Ovary (tissue), 9 donors: Measurements from ENCODE around the gene DROSHA. TPM values are rescaled to one million over a fixed set of nuclear protein-coding genes. Genes with fewer than 3 reads are reported as not detected.

ENCODE experiments used
- DNase-seq, 5 donors: peaks; one replicate each; pipeline ENCODE4 v3.0.0-alpha.2; 2019 to 2020
- H3K27ac ChIP-seq, 2 donors: fragments of 200-600 bp; one replicate each; pipeline versions ENCODE4 v1.5.1 to v1.8.0; 2019 to 2022
- H3K27me3 ChIP-seq: fragments of 200-600 bp; one replicate; pipeline ENCODE4 v1.8.0; 2022
- H3K36me3 ChIP-seq: fragments of 200-600 bp; sonication (generic); one replicate; pipeline ENCODE4 v1.5.1; 2019
- H3K4me1 ChIP-seq: one replicate; pipeline ENCODE4 v1.8.1; 2013; ENCODE audit warnings: mild to moderate bottlenecking, moderate library complexity; ENCODE audit not compliant: insufficient read depth
- H3K4me3 ChIP-seq: fragments of 200-600 bp; sonication (generic); one replicate; pipeline ENCODE4 v1.5.1; 2017
- H3K9me3 ChIP-seq, 2 donors: fragments of 200-600 bp in 1 of 2; sonication (generic) in 1 of 2; one replicate each; pipeline versions ENCODE4 v1.5.1 to v1.8.1; 2013 to 2019; ENCODE audit warnings: mild to moderate bottlenecking in 1 of 2, moderate library complexity in 1 of 2
- EP300 ChIP-seq: sonication (generic); formaldehyde crosslinking; IDR thresholded peaks from one replicate; pipeline ENCODE4 v1.6.1; 2017; ENCODE audit warnings: antibody characterized with exemption
- POLR2A ChIP-seq: fragments of 450-650 bp; IDR thresholded peaks from one replicate; pipeline ENCODE4 v1.6.1; 2017; ENCODE audit warnings: antibody characterized with exemption, mild to moderate bottlenecking, moderate library complexity
- WGBS, 3 donors: extraction: QIAGEN DNeasy Blood & Tissue Kit in 1 of 3; methylation state at CpG; one replicate each; pipeline versions ENCODE4 v1.1.5 to v1.1.7; 2013 to 2017; 5-methylcytosine and 5-hydroxymethylcytosine counted together
- intact Hi-C, 4 donors: fragments of 100-400 bp; cut with DNase I; formaldehyde crosslinking; loops; one replicate each; pipeline versions ENCODE4 v1.11.0 to v1.15.1; 2022 to 2023
- polyA plus RNA-seq, 2 donors: library from polyadenylated mRNA; stranded (reverse); fragments of 200-250 nt in 1 of 2; fragments of 350-450 nt in 1 of 2; fragmentation: Illumina TruSeq in 1 of 2; extraction: RNeasy Lipid Tissue Mini Kit (QIAGEN cat#74804) in 1 of 2; gene quantifications; one replicate each; pipeline ENCODE4 v1.2.3, GENCODE V29; 2013 to 2014
- total RNA-seq, 7 donors: library from RNA; depleted of rRNA in 2 of 7; stranded (reverse); fragments of >200 nt in 2 of 7; fragmentation: NEBNext Ultra II Directional in 3 of 7; extraction: Animal tissue kit (Norgen Biotek cat#: 25700) in 3 of 7; gene quantifications; one replicate each; pipeline versions ENCODE4 v1.1.0 to v1.2.4, GENCODE V29; 2016 to 2023
- TF ChIP-seq, protein P1 (sequence below), 3 donors: fragments of 450-650 bp in 2 of 3; fragments of 200-600 bp in 1 of 3; IDR thresholded peaks; one replicate each; pipeline versions ENCODE4 v1.5.1 to v1.8.0; 2016 to 2022; ENCODE audit warnings: antibody characterized with exemption in 3 of 3, mild to moderate bottlenecking in 1 of 3
- donor health status: DM: no; HTN: no; CAD: no; lungs with moderate emphysema.
- donor health status: DM: no; HTN: no; CAD: no.
- donor health status: Bipolar disorder and iron deficiency.
- donor health status: DM: yes; HTN: yes; CAD: no.
- donor health status: DM: no; HTN: no; CAD: no.
- donor health status: DM: yes; HTN: yes; CAD: no.

Gene DROSHA
- total and polyA plus RNA-seq, 9 donors: 30.5 to 75.7 (median 50.3) TPM

DNA sequence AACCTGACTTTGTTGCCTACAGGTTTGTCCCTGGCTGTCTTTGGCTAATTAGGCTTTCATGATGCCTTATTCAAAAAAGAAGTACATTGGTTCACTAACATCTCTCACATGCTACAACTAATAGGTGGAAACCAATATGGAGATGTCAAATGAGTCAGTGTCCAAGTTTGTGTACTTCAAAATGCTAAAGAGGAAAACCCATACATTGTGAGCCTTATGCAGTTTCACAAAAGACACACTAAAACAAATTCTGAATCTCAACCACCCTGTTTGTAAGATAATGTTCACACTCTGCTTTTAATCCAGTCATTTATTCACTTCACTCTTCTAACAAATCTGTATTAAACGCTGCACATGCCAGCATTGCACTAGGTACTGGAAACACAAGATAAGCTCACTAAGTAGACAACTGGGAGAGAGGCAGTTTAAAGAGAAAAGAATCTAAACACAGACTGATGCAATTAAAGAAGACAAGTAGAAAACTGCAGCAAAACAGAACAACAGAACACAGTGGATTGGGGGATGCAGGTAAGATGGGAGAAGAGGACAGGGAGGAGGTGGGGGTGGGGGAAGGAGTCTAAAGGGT, 104.1 kb downstream of the DROSHA start:
- DNase-seq: no peak
- 4 to 30% (median 25%) methylated on average over 1 of the region's 1 CpG for WGBS, 3 donors
- no peak overlapping the region for H3K4me3 ChIP-seq
- H3K27me3 ChIP-seq: no peaks in the 10 kb centered on the region
- H3K27ac ChIP-seq: no peak overlapping the region
- no peaks in the 10 kb centered on the region for H3K36me3 ChIP-seq
- TF ChIP-seq POLR2A (no peak), EP300 (no peak)
- TF ChIP-seq, protein P1, sequence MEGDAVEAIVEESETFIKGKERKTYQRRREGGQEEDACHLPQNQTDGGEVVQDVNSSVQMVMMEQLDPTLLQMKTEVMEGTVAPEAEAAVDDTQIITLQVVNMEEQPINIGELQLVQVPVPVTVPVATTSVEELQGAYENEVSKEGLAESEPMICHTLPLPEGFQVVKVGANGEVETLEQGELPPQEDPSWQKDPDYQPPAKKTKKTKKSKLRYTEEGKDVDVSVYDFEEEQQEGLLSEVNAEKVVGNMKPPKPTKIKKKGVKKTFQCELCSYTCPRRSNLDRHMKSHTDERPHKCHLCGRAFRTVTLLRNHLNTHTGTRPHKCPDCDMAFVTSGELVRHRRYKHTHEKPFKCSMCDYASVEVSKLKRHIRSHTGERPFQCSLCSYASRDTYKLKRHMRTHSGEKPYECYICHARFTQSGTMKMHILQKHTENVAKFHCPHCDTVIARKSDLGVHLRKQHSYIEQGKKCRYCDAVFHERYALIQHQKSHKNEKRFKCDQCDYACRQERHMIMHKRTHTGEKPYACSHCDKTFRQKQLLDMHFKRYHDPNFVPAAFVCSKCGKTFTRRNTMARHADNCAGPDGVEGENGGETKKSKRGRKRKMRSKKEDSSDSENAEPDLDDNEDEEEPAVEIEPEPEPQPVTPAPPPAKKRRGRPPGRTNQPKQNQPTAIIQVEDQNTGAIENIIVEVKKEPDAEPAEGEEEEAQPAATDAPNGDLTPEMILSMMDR (IDR thresholded peaks at IDR 0.05): no peak
- intact Hi-C loops: no loop called here
- H3K4me1 ChIP-seq: peaks cover 11% of the 10 kb centered on the region
- H3K9me3 ChIP-seq: no peaks in the 10 kb centered on the region

DNA sequence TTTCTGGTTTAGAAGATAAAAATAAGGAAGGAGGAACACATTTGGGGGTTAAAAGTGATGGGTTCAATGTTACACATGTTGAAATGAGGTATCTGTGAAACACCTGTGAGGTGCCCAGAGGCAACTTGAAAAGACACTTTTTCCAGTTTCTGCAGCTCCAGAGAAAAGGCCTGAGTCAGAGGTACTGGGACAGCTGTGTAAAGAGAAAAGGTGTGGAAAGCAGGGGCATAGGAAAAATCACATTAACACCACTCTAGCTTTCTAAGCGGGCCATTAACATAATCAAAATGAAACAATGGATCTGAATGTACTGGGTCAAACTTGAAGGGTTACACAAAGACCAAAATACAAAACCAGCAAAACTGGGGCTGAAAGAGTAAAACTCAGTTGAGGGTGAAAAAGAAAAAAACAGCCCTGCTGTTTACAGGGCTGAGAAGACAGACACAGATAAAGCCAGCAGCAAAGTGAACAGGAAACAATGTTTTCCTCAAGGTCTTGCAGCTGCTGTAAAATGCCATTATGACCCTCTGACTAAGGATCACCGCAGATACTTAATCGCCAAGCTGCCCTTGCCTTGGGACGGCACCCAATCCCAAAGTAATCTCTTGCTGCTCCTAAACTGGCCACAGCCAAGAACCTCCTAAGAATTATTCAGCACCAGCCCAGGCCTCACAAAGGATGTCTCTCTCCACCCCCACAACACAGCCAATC, 104.7 kb downstream of the DROSHA start:
- H3K4me1 ChIP-seq: peaks cover 11% of the 10 kb centered on the region
- intact Hi-C loops: no loop called here
- no peaks in the 10 kb centered on the region for H3K27me3 ChIP-seq
- no peaks in the 10 kb centered on the region for H3K36me3 ChIP-seq
- peak in 1 of 5 donors; percentile 35 for DNase-seq
- 11 to 29% (median 23%) methylated on average over 4 of the region's 4 CpGs for WGBS, 3 donors
- no peak overlapping the region for H3K27ac ChIP-seq
- H3K4me3 ChIP-seq: no peak overlapping the region
- no peaks in the 10 kb centered on the region for H3K9me3 ChIP-seq
- no peak for TF ChIP-seq EP300

DNA sequence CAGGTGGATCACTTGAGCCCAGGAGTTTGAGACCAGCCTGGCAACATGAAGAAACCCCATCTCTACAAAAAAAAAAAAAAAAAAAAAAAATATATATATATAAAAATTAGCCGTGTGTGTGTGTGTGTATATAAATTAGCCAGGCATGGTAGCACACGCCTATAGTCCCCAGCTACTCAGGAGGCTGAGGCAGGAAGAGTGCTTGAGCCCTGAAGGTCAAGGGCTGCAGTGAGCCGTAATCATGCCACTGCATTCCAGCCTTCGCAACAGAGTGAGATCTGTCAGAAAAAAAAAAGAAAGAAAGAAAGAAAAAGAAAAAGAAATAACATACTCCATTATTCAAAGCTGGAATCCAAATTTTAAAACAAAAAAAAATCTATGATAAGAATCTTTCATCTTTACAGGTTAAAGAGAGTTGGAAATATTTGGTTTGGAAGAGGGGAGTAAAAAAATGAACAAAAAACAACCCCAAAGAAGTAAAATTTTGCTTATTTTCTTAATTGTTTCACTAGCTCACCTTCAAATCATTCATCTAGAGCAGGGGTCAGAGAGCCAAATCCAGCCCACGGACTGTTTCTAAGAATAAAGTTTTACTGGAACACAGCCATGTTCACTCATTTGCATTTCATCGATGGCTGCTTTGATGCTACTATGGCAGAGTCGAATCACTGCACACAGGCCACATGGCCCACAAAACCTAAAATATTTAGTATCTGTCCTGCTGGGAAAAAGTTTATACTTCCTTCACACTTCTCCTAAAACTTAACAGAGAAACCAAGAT, 109.9 kb downstream of the DROSHA start:
- Histone ChIP-seq H3K27me3 (no peaks in the 10 kb centered on the region), H3K36me3 (no peaks in the 10 kb centered on the region), H3K4me3 (no peak overlapping the region), H3K9me3 (no peaks in the 10 kb centered on the region), H3K4me1 (peaks cover 5% of the 10 kb centered on the region), H3K27ac (no peak overlapping the region)
- 57 to 61% (median 59%) methylated on average over 7 of the region's 7 CpGs for WGBS, 3 donors
- intact Hi-C loops: no loop called here
- DNase-seq: no peak
- TF ChIP-seq EP300 (no peak), POLR2A (no peak)
- TF ChIP-seq, protein P1 (IDR thresholded peaks at IDR 0.05): no peak

DNA sequence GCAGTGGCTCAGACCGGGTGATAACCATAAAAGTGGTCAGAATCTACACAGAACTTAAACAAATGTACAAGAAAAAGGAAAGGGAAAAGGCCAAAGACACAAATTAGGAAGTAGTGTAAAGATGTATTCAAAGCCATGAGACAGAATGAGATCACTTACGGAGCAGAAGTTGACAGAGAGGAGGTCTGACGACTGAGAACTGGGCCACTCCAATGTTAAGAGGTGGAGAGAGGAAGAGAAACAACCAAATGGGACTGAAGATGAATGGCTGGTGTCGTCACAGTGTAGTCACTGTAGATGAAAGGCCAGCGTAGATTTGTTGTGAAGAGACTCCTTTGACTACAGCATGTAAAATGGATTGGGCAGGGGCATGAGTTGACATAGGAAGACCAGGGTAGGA, 114.4 kb downstream of the DROSHA start:
- no peak for DNase-seq
- 90 to 97% (median 93%) methylated on average over 5 of the region's 5 CpGs for WGBS, 3 donors
- TF ChIP-seq POLR2A (no peak), EP300 (no peak)
- TF ChIP-seq, protein P1 (IDR thresholded peaks at IDR 0.05): no peak
- intact Hi-C loops: no loop called here
- Histone ChIP-seq H3K36me3 (no peaks in the 10 kb centered on the region), H3K9me3 (no peaks in the 10 kb centered on the region), H3K4me1 (peaks cover 1% of the 10 kb centered on the region), H3K27me3 (no peaks in the 10 kb centered on the region), H3K27ac (no peak overlapping the region), H3K4me3 (no peak overlapping the region)
